GM12891 (cell line): Measurements from ENCODE around the gene USF3.

ENCODE experiments used
- PAX5 ChIP-seq: IDR thresholded peaks from 2 replicates; pipeline ENCODE4 v1.6.1; 2011; ENCODE audit warnings: low read length, moderate library complexity, mild to moderate bottlenecking; ENCODE audit not compliant: insufficient read depth, severe bottlenecking
- POLR2A ChIP-seq: IDR thresholded peaks from 2 replicates; pipeline ENCODE4 v1.6.1; 2011; ENCODE audit warnings: low read depth, low read length, control low read depth
- POLR2AphosphoS5 ChIP-seq: IDR thresholded peaks from 2 replicates; pipeline ENCODE4 v1.6.1; 2011; ENCODE audit warnings: low read depth, low read length, control low read depth
- POU2F2 ChIP-seq: IDR thresholded peaks from 2 replicates; pipeline ENCODE4 v1.6.1; 2011; ENCODE audit warnings: low read depth, mild to moderate bottlenecking, control low read depth, low read length, moderate library complexity
- TAF1 ChIP-seq: IDR thresholded peaks from 2 replicates; pipeline ENCODE4 v1.6.1; 2011; ENCODE audit warnings: low read depth, low read length, control low read depth

GRCh38 chr3:113620091-113620490, 76.4 kb downstream of the USF3 start:
- TF ChIP-seq POLR2AphosphoS5 = no peak
- no peak for TF ChIP-seq POLR2A
- TF ChIP-seq TAF1 = no peak
- TF ChIP-seq POU2F2 = no peak
- no peak for TF ChIP-seq PAX5
